HG02981 (cell line): Measurements from ENCODE around the gene HES3.

ENCODE experiments used
- ATAC-seq: cut with Tn5 transposase; IDR thresholded peaks from one replicate; pipeline ENCODE4 v1.9.1; 2021; ENCODE audit warnings: mild to moderate bottlenecking, moderate library complexity; ENCODE audit not compliant: unreplicated experiment

Gene HES3

DNA sequence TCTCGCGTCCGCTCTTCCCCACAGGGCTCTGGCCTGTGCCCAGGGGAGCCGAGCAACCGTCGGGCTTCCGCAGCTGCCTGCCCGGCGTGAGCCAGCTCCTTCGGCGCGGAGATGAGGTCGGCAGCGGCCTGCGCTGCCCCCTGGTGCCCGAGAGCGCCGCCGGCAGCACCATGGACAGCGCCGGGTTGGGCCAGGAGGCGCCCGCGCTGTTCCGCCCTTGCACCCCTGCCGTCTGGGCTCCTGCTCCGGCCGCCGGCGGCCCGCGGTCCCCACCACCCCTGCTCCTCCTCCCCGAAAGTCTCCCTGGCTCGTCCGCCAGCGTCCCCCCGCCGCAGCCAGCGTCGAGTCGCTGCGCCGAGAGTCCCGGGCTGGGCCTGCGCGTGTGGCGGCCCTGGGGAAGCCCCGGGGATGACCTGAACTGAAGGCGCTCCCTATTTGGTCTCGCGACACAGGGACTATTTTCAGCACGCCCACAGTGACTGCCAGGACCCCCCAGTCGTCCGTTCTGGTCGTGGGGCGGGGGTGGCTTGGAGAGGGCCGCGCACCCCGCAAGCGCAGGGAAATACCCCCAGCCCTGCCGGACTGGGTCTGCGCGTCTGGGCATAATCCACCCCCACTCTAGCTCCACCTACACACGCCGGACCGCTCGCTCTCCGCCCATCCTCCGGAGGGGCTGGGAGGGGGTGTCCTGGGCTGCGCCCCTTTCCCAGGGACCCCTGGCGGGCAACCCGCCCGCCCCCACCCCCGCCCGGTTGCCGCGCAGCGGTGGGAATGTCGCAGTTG lies 1.3 kb downstream of the HES3 start:
- peak; percentile 48 for ATAC-seq

DNA sequence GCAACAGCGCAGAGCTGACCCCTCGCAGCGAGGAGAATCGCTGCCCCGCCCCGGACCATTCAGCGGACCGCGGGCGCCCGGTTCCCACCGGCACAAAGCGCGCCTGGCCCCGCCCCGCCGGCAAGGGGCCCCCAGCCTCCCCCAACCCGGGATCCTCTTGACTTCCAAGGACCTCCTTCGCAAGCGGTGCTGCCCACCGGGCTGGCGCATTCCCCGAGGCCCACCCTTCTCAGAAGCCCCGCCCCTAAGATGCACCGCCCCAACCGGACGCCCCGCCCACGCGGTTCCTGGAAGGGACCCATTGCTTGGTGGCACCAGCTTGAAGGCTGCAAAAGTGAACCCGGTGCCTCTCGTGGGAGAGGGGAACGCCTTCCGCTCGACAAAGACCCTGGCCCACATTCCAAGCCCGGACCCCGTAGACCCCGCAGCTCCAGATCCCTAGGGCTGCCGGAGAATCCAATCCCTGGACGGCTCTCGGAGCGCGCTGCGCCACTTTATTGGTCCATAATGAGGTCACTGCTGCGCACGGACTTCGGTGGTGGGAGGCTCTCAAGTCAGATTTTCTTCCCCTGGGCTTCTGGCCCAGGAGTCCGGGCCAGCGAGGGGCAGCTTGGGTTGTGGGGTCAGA lies 2.0 kb downstream of the HES3 start:
- ATAC-seq: no peak

DNA sequence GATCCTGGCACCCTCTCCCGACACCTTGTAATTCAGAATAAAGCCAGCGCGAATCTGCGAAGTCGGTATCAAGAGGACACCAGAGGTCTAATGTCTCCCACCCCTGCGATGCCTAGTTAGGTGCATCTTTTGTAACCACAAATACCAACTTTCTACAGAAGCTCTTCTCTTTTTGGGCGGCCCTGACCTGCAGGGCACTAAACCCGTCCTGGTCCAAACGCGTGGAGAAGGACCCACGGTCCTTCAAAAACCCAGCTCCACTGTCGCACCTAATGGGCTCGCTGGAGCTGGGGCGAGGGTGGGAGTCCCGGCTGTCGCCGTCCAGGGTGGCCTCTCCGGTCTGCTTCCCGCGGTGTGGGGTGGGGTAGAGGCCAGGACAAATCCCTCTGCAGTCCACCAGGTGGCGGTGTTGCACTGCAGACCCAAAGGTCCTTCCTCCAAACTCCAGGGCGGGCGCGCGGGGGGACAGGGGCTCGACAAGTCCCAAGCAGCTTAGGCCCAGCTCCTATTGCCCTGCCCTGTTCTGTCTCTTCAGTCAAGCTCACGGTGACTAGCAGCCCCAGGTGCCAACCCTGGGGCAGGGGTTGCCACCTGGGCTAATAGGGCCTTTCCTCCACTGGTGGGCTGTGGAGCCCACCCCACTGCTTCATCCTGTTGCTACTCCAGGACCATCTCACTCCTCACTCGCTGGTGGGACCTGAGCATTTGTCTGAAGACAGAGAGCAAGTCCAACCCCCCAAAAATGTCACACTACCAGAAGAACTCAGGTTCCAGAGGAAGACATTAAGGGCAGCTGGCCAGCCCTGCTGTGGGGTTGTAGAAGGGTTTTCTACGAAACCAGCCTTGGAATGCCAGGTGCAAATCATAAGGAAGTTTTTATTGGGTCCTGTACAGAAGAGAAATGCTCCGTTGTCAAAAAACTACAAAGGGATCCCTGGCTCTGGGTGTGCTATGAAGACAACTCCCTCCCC lies 2.8 kb downstream of the HES3 start:
- ATAC-seq: no peak

DNA sequence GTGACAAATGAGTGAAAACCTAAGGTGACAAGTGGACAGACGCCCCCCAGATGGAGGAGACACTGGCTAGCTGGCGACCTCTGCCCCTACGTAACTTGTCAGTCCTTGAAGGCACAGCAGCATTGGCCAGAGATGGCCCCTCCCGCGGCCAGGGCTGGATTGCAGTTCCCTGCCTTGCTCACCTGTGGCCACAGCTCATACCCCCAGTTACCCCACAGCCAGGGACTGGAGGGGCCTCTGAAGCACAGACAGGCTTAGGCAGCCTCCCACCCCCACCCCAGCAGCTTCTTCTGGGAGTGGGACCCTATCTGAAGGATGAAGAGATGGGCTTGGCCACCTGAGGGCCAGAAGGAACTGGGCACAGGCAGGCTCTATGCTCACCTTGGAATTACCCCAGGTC lies 3.7 kb downstream of the HES3 start:
- ATAC-seq: no peak

DNA sequence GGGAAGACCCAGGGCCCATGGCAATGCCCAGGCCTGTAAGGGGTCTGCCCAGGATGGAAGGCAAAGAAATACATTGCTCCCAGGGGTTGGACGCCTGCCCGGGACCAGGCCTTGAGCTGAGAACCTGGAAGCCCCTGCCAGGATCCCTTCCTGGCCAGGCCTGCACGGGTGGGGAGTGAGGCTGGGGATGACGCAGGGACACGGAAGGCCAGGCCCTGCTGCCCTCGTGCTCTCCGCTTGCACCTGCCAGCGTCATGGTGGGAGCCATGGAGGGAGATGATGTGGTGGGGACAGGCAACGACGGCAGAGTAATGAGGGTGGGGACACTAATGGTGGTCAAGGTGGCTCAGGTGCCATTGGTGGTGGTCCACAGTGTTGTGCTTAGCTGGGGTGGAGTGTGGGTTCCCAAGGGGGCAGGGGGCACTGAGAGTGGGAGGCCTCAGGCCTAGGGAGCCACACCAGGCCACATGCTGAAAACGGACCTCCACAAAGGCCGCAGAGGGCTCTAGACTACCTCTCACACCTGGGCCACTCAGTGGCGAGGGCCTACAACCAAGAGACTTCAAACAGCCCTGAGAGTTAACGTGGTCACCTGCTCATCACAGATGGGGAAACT lies 4.3 kb downstream of the HES3 start:
- ATAC-seq: no peak

DNA sequence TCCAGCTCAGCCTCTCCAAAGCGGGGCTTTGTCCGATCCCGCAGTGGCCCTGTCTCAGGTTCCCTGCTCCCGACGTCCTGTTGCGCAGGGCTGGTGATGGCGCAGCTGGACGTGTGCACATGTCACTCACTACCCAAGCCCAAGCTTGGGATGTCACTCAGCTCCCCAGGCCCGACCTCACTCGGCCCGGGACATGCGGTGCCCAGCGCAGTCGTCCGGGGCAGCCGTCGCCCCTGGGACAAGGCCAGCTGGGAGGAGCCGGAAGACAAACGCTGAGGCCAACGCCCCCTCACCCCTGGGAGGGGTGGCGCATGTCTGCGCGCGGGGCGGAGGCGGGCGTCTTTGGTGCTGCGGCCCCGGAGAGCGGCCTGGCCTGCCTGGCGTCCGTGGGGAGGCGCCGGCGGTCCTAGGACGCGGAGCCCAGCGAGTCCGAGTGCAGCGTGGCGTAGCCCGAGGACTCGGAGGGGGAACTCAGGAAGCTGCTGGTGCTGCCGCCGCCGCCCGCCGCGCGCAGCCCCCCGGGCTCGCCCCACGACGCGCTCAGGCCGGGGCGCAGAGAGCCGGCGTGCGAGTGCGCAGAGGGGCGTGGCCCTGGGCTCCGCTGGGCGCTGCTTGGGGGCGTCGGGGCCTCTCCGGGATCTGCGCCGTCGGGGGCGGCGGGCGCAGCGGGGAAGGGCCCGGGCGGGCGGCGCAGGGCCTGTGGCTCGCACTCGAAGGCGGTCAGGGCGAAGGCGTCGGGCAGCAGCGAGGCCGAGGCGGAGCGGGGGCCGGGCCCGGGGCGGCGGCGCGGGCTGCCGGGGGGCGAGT lies 5.2 kb downstream of the HES3 start:
- no peak for ATAC-seq

DNA sequence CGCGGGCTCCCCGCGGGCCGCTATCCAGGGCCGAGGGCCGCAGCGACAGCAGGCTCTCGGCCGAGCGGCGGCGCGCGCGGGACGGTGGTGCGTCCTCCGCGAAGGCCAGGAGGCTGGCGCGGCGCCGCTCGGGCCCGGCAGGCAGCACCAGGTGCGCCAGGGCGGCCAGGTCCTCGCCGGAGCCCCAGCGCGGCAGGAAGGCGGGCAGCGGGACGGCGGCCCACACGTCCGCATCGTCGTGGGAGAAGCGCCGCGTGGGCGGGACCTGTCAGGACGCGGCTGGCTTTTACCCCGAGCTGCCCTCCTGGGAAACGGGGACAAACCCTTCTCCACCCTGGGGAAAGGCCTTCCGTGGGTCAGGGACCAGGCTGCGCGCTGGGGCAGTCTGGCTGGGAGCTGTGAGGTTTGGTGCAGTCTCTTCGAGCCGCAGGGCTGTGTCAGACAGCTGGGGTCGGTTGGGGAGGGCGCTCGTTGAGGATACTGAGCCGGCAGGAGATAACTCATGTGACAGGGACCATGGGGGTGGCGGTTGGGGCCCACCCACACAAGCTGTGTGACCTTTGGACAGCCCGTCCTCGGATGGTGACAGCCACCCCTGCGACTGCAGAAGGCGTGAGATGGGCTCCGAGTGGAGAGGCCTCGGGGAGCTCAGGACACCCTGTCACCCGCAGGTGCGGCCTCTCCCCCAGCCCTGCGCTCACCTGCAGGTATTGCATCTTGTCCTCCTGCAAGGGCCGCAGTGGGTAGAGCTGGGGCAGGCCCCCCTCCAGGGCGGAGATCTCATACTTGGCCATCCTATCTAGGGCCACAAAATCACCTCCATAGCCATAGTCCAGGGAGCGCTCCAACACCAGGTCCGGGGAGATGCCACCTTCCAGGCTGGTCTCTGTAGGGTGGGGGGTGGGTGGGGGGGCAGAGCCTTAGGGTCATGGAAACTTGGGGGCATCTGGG lies 6.0 kb downstream of the HES3 start:
- no peak for ATAC-seq

DNA sequence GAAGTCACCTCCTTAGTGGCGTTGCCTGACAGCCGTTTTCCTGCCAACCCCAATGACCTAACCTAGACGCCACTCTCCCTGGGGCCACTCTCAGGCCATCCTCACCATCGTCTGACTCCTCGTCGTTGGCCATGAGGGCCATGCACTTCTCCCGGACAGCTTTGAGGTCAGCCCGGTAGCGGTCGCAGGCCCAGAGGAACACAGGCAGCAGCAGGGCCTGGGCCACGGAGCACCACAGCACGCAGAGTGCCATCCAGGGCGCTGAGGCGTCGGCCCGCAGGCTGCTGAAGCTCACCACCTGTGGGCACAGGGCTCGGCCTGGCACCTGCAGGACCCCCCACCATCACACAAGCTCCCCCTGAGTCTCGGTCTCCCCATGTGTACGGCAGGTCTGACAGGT lies 7.3 kb downstream of the HES3 start:
- no peak for ATAC-seq

DNA sequence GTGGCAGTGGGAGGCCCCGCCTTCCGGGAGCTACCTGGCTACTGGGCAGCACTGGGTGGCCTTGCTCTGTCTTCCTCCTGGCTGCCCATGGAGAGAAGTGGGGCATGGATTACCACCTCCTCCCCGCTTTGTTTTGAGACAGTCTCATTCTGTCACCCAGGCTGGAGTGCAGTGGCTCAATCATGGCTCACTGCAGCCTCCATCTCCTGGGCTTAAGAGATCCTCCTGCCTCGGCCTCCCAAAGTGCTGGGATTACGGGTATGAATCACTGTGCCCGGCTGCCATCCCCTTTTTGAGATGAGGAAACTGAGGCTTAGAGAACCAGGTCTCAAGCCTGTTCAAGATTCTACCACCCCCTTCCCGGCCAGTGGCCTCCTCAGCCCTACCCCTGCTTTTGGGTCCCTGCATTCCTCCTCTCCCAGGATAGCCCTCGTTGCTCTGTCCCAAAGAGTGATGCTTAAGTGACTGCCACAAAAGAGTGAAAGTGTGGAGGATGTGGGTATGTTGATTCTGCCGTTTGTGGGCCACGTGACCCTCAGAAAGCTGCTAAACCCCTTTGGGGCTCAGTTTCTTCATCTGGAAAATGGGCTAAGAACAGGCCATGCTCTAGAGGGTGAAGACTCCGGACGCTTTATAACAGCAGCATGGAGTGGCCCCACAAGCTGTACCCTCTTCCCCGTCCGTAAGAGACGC lies 7.8 kb downstream of the HES3 start:
- ATAC-seq: no peak

DNA sequence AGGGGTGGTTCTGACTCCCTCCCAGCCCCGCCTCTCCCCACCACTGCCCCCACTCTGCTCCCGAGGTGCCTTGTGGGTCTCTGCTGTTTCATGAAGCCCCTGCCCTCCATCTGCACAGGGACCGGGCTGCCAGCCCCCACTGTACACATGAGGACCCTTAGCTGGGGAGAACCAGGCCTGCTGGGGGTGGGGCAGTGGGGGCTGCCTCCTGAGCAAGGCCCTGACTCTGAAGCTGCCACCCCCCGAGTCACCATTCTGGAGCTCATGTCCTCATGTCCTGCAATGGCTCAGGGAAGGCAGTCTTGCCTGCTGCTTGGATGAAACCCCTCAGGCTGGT lies 8.4 kb downstream of the HES3 start:
- no peak for ATAC-seq

DNA sequence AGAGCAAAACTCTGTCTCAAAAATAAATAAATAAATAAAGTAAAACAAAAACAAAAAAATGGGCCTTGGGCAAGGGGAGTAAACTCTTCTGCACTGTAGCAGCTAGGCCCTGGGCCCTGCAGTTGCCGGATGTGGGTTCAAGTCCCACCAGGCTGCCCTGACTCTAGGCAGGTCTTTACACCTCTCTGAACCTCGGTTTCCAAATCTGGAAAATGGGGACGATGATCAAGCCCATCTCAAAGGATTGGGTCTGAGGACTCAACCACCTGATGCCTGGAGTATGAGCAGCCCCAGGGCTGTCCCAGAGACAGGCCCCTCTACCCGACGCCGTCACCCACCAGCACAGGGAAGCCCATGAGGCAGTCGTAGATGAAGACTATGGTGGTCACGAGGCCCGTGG lies 9.4 kb downstream of the HES3 start:
- ATAC-seq: no peak

DNA sequence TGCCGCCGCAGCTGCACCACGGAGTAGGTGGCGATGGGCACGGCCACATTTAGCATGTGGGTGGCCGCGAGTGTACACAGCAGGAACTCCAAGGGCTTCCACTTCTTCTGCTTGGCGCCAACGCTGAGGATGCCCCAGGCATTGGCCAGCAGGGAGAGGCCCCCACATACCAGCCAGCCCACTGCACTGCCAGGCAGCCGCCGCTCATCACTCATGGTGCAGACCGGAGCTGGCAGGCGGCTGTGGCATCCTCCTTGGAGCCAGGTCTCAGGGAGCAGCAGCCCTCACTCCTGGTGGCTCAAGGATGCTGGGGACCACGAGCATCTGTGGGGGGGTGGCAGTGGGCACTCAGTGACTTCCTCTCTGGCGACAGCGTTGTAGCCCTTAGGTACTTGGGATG lies 10.7 kb downstream of the HES3 start:
- ATAC-seq: no peak

DNA sequence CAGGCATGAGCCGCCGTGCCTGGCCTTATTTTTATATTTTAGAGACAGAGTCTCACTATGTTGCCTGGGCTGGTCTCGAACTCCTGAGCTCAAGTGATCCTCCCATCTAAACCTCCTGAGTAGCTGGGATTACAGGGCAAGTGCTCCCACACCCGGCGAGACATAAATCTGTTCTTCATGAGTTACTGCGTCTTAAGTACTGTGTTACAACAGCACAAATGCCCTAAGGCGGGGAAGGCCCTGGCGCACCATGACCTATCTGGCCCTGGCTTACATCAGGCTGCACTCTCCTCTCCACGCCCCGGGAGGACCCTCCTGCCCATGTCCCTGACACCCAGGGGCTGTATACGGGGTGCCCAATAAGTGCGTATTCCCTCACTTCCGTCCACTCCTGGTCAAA lies 12.7 kb downstream of the HES3 start:
- no peak for ATAC-seq

DNA sequence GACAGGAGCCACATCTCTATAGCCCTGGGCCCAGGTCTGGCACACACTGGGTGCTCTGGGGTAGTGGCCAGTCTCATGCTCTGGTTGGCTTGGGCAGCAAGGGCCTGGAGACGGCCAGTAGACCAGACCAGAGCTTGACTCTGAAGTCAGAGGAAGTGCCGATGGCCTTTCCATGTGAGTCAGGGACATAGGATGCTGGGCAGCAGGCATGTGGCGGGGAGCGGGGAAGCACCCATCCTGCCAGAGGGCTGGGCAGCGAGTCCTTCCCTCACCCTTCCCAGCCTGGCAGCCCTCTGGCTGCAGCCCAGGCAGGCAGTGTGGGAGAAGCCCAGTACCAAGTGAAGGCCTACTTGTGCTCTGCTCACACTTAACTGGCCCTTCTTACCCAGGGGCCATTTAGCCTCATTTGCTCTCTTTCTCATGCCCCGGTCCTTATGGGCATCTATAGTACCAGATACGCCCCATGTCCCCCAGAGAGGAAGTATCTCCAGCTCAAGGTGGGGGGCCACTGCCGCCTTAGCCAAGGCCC lies 13.6 kb downstream of the HES3 start:
- no peak for ATAC-seq

DNA sequence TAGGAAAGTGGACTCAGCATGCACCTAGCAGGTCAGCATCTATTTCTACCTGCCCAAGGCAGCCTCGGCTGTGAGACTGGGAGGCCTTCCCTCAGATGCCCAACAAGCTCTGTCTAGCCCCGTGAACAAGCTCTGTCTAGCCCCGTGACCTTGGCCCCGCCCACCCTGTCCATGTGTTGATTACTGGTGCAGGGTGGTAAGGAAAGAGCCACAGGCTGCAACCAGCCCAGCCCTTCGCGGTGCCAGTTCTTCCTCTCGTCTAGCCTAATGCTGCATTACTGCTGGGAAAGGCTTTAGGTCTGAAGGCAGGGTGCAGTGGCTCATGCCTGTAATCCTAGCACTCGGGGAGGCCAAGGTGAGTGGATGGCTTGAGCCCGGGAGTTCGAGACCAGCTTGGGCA lies 14.7 kb downstream of the HES3 start:
- ATAC-seq: no peak

DNA sequence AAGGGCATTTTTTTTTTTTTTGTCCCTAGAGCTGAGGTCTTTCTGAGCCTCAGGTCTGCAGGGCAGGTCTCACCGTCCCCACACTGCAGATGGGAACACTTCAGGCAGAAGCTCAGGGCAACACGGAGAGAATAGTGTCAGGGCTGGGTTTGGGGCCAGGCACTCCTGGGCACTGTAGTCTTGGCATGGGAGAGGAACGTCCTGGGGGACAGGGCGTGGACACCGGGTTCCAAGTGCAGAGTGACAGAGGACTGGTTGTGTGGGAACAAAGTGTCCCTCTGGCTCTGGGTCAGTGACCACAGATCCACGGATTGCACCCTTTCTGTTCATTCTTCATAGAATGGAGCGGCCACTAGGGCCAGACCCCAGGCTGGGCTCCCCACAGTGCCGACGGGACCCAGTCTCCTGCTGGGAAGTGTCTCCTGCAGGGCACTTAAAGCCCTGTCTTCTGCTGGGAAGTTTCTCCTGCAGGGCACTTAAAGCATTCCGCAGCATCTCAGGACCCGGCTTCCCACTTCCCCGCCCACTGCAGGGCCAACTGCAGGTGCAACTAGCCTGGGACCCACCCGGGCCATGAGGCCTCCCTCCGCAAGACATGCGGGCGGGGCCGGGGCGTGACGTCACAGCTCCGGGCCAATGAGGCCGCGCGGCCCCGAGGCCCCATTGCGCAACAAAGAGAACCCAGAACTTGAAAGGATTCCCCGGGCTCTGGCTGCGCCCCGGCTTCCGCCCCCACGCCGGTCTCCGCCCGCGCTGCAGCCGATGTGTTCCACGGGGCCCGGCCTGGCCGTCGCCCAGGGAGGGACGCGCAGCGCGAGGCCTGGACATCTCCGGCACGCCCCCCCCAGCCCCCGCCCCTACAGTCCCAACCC lies 15.7 kb downstream of the HES3 start:
- no peak for ATAC-seq

DNA sequence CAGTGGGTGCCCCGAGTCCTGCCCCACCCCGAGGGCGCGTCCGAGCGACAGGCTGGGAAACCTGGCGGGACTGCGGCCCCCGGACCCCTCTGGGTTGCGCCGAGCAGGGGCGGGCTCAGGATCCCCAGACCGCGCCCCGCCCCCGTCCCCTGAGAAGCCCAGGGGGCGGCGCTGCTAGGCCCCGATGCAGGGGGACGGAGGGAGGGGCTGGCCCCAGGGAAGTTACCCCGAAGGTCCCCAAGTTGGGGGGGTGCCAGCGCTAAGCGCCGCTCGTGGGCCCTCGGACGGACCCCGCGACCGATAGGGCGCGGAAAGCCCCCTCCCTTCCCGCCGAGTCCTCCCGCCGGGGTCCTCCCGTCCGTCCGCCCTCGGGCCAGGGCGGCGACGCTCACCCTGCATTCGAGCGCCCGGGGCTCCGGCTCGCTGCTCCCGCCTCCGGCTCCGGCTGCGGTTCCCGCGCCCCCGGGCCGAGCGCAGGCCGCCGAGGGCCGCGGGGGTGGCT lies 16.5 kb downstream of the HES3 start:
- ATAC-seq: no peak
